Endometrial microvascular endothelial cells (primary cell): ENCODE measurements around the gene PLCD3. TPM values are rescaled to one million over a fixed set of nuclear protein-coding genes. Genes with fewer than 3 reads are reported as not detected.

Source experiments
- in situ Hi-C: cut with HindIII; loops from 2 replicates; pipeline ENCODE4 v1.10.0; 2017; ENCODE audit warnings: low sequenced_read_pairs, low pct_unique_long_range_greater_than_20kb; ENCODE audit errors: inconsistent ontology term
- total RNA-seq: library from RNA; depleted of rRNA; stranded (reverse); fragments of >200 nt; gene quantifications from one replicate; pipeline ENCODE4 v1.2.3, GENCODE V29; 2015; ENCODE audit errors: inconsistent ontology term

Gene PLCD3
- total RNA-seq, 1 donor from 2014 or later: 16.2 TPM

- in situ Hi-C loops: no loop called here
Observed at GRCh38 chr17:45091778-45092425, 40.4 kb downstream of the PLCD3 start.

GRCh38 chr17:45090711-45091110 is 41.6 kb downstream of the PLCD3 start:
- in situ Hi-C loops: no loop called here

GRCh38 chr17:45088741-45089140 is 43.6 kb downstream of the PLCD3 start:
- in situ Hi-C loops: no loop called here

GRCh38 chr17:45087978-45088377 is 44.3 kb downstream of the PLCD3 start:
- in situ Hi-C loops: no loop called here

DNA sequence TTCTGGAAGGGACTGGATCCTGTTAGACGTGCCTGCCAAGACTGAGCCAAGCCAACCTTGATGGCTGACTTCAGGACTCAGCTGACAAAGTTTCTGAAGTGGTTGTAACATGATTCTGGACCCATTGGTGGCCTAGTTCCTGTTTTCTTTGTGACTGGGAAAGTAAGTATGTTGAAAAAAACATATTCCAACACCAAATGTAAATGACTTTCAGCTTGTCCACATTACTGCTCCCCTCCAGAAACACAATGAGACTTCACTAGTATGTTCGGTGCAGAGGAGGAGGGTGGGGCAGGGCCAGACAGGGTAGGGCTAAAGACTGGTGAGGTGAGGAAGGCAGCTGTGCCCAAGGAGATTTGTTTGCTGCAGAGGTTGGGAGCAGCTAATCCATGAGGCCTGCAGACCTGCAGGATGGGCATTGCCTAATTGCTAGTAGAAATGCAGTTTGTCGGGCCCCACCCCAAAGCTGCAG is 44.8 kb downstream of the PLCD3 start:
- in situ Hi-C loops: no loop called here

GRCh38 chr17:45086865-45087503 is 45.3 kb downstream of the PLCD3 start:
- in situ Hi-C loops: no loop called here

DNA sequence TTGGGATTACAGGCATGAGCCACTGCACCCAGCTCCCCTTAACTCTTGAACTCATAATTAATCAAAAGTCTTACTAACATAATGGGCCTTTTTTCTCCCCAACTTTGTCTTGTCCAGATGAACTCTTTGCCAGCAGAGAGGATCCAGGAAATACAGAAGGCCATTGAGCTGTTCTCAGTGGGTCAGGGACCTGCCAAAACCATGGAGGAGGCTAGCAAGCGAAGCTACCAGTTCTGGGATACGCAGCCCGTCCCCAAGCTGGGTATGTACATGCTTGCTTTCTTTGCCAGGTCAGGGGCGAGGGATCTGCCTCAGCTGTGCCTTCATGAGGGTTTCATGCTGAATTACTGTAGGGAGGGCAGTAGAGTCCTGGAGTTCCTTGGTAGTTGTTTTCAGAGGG is 45.9 kb downstream of the PLCD3 start:
- in situ Hi-C loops: no loop called here

DNA sequence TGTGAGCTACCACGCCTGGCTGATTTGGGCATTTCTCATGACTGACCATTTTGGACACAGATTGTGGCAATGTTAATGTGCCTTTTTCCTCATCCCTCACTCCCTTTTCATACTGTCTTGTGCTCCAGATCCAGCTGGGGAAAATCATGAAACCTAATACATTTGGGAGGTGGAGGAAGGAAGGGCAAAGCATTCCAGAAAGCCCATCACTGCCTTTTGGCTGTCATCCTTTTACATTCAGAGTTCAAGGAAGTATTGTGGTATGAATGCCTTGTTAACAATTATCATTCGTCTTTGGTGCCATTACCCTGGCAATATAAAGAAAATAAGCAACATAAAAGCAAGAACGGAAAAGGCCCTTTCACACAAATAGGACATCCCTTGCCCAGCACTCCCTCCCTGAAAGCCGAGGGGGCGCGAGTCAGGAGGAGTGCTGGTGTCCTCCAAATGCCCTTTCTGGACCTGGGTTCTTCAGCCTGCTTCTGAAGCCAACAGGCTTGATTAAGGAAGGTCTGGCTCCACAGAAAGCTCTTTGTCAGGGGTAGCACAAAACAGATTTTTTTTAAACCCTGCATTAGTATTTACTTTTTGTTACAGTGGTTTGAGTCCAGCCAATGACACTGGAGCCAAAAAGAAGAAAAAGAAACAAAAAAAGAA is 51.1 kb downstream of the PLCD3 start:
- in situ Hi-C loops: no loop called here

DNA sequence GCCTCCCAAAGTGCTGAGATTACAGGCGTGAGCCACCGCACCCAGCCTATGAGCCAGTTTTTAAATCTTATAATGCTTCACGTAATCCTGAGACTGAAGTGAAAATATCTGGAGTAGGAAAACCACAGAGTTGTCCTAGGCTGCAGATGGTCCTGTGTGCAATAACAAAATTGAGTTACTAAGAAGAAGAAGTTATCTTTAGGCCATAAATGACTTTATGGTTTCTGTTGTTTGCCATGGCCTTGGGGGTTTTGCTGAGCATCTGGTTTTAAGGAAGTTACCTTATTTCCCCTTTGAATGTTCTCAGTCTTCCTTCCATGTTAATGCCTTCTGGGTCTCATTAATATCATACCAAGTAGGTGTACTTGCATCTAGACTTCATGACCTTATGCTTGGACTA is 54.7 kb downstream of the PLCD3 start:
- in situ Hi-C loops: no loop called here

GRCh38 chr17:45073414-45074070 is 58.8 kb downstream of the PLCD3 start:
- in situ Hi-C loops: no loop called here

- in situ Hi-C loops: no loop called here
Observed at GRCh38 chr17:45070809-45071208, 61.5 kb downstream of the PLCD3 start.

- in situ Hi-C loops: no loop called here
Observed at GRCh38 chr17:45070001-45070400, 62.3 kb downstream of the PLCD3 start.

- in situ Hi-C loops: no loop called here
Observed at GRCh38 chr17:45067637-45068036, 64.7 kb downstream of the PLCD3 start.

GRCh38 chr17:45063198-45063597 is 69.1 kb downstream of the PLCD3 start:
- in situ Hi-C loops: no loop called here

DNA sequence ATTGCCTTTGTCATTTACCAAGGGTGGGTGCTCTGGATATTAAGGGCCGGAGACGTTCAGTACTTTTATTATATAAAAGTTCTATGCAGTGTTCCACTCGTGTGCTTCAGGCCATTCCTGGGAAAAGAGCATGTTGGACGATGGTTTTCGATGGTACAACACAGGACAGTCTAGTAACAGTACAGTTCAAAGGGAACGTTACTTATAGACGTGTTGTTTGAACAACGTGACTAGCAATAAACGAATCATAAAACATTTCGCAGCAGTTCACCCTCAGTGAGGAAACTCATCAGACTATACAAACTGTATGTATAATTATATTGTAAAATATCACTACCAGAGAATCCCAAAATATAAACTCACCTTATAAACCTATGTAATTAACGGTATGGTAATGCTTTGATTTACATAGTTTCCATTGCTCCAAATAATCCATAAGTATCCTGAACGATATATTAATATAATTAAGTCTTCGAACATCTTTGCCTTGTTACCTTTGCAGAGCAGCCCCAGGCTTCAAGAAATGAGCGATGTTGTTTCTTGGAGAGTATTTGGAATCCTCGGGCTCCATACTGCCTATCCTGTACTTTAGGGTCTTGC is 70.6 kb downstream of the PLCD3 start:
- in situ Hi-C loops: no loop called here

- in situ Hi-C loops: no loop called here
Observed at GRCh38 chr17:45060797-45061605, 71.3 kb downstream of the PLCD3 start, which contains the start of gene NMT1. Gene NMT1, plus strand, starts transcription at chr17:45061317. Its CDS starts 13 bp downstream, at chr17:45061330.

DNA sequence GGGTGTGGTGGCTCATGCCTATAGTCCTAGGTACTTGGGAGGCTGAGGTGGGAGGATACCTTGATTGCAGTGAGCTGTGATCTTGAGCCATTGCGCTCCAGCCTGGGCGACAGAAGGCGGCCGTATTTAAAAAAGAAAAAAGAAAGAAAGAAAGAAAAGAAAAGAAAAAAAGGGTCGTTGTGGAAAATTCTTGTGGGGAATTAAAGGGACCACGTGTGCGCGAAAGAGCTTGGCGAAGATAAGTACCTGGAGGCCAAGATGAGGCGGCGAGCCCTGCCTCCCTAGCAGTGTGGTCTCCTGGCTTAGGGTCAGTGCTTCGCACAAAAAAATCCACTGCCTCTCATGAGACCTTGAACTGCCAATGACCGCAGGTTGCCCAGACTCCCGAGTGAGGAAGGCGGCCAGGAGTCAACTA is 71.9 kb downstream of the PLCD3 start:
- in situ Hi-C loops: no loop called here
